ENCODE results near the gene NFIB.

GRCh38 chr9:14220256-14220655, 93.7 kb downstream of the NFIB start:
- TF ChIP-seq CTCF (conservative IDR thresholded peaks at IDR 0.05; ENCODE audit: low read length): no peak
- TF ChIP-seq EZH2phosphoT487 (IDR thresholded peaks at IDR 0.05; ENCODE audit: borderline replicate concordance, low read depth, low read length): no peak
